ENCODE data around the gene HLTF. TPM values are rescaled to one million over a fixed set of nuclear protein-coding genes. Genes with fewer than 3 reads are reported as not detected.

HLTF gene
- total RNA-seq, 1 experiment from 2014 or later: 37.6 TPM

- Histone ChIP-seq H3K9me3 (ENCODE audit: low read depth, low read length, poor library complexity, severe bottlenecking) (no peaks in the 10 kb centered on the region), H3K27ac (ENCODE audit: low read depth, low read length, poor library complexity, severe bottlenecking) (no peak overlapping the region), H3K36me3 (ENCODE audit: insufficient read depth, low read length, poor library complexity, severe bottlenecking) (no peaks in the 10 kb centered on the region), H3K4me3 (ENCODE audit: low read depth, low read length, poor library complexity, severe bottlenecking) (no peak overlapping the region), H3K27me3 (replicated peaks; ENCODE audit: insufficient read depth, low read depth, low read length, poor library complexity) (no peaks in the 10 kb centered on the region), H3K4me1 (ENCODE audit: insufficient read depth, low read length, poor library complexity, severe bottlenecking) (no peaks in the 10 kb centered on the region)
- intact Hi-C loops (cut with micrococcal nuclease; ENCODE audit: unreplicated experiment): no loop called here
- TF ChIP-seq EZH2 (IDR thresholded peaks at IDR 0.05; ENCODE audit: borderline replicate concordance, low read depth, low read length, poor library complexity, severe bottlenecking) (no peak), CTCF (conservative IDR thresholded peaks at IDR 0.05; ENCODE audit: low read depth, low read length) (no peak)
- BruUV-seq (replicated peaks): no TSS peak
- POLR2A ChIA-PET (ENCODE audit: low non-redundant PET): no interaction called here
- DNase-seq (ENCODE audit: low spot score): no peak
- CTCF ChIA-PET: no interaction called here
These were observed 5.7 kb upstream of the HLTF start for GRCh38 chr3:149091983-149092382.

- ChIA-PET CTCF (no interaction called here), POLR2A (ENCODE audit: low non-redundant PET) (no interaction called here)
- no TSS peak for BruUV-seq (replicated peaks)
These were observed 4.6 kb upstream of the HLTF start for GRCh38 chr3:149090907-149091306.

GRCh38 chr3:149090461-149090860 lies 4.1 kb upstream of the HLTF start:
- H3K4me1 ChIP-seq (ENCODE audit: insufficient read depth, low read length, poor library complexity, severe bottlenecking): no peaks in the 10 kb centered on the region
- ChIA-PET POLR2A (ENCODE audit: low non-redundant PET) (no interaction called here), CTCF (no interaction called here)
- TF ChIP-seq EZH2 (IDR thresholded peaks at IDR 0.05; ENCODE audit: borderline replicate concordance, low read depth, low read length, poor library complexity, severe bottlenecking) (no peak), CTCF (conservative IDR thresholded peaks at IDR 0.05; ENCODE audit: low read depth, low read length) (no peak)
- no peak overlapping the region for H3K27ac ChIP-seq (ENCODE audit: low read depth, low read length, poor library complexity, severe bottlenecking)
- H3K27me3 ChIP-seq (replicated peaks; ENCODE audit: insufficient read depth, low read depth, low read length, poor library complexity): no peaks in the 10 kb centered on the region
- no peak overlapping the region for H3K4me3 ChIP-seq (ENCODE audit: low read depth, low read length, poor library complexity, severe bottlenecking)
- BruUV-seq (replicated peaks): no TSS peak
- no peak for DNase-seq (ENCODE audit: low spot score)
- intact Hi-C loops (cut with micrococcal nuclease; ENCODE audit: unreplicated experiment): no loop called here
- H3K9me3 ChIP-seq (ENCODE audit: low read depth, low read length, poor library complexity, severe bottlenecking): no peaks in the 10 kb centered on the region
- no peaks in the 10 kb centered on the region for H3K36me3 ChIP-seq (ENCODE audit: insufficient read depth, low read length, poor library complexity, severe bottlenecking)

More at GRCh38 chr3:149090907-149091306, 4.6 kb upstream of the HLTF start:
- intact Hi-C loops (cut with micrococcal nuclease; ENCODE audit: unreplicated experiment): no loop called here
- no peak for DNase-seq (ENCODE audit: low spot score)
- no peaks in the 10 kb centered on the region for H3K27me3 ChIP-seq (replicated peaks; ENCODE audit: insufficient read depth, low read depth, low read length, poor library complexity)
- no peak overlapping the region for H3K4me3 ChIP-seq (ENCODE audit: low read depth, low read length, poor library complexity, severe bottlenecking)
- no peak overlapping the region for H3K27ac ChIP-seq (ENCODE audit: low read depth, low read length, poor library complexity, severe bottlenecking)
- H3K9me3 ChIP-seq (ENCODE audit: low read depth, low read length, poor library complexity, severe bottlenecking): no peaks in the 10 kb centered on the region
- no peaks in the 10 kb centered on the region for H3K36me3 ChIP-seq (ENCODE audit: insufficient read depth, low read length, poor library complexity, severe bottlenecking)
- no peak for TF ChIP-seq CTCF (conservative IDR thresholded peaks at IDR 0.05; ENCODE audit: low read depth, low read length)
- no peak for TF ChIP-seq EZH2 (IDR thresholded peaks at IDR 0.05; ENCODE audit: borderline replicate concordance, low read depth, low read length, poor library complexity, severe bottlenecking)
- H3K4me1 ChIP-seq (ENCODE audit: insufficient read depth, low read length, poor library complexity, severe bottlenecking): no peaks in the 10 kb centered on the region

Data from A673 (cell line).